Ovary (tissue), 3 donors: Measurements from ENCODE around the gene STUM.

Experiments used
- CTCF ChIP-seq, 3 donors: fragments of 450-650 bp in 2 of 3; fragments of 200-600 bp in 1 of 3; IDR thresholded peaks; one replicate each; pipeline versions ENCODE4 v1.5.1 to v1.8.0; 2016 to 2022; ENCODE audit warnings: antibody characterized with exemption in 3 of 3, mild to moderate bottlenecking in 1 of 3
- POLR2A ChIP-seq: fragments of 450-650 bp; IDR thresholded peaks from one replicate; pipeline ENCODE4 v1.6.1; 2017; ENCODE audit warnings: antibody characterized with exemption, mild to moderate bottlenecking, moderate library complexity
- donor health status: DM: no; HTN: no; CAD: no.

DNA sequence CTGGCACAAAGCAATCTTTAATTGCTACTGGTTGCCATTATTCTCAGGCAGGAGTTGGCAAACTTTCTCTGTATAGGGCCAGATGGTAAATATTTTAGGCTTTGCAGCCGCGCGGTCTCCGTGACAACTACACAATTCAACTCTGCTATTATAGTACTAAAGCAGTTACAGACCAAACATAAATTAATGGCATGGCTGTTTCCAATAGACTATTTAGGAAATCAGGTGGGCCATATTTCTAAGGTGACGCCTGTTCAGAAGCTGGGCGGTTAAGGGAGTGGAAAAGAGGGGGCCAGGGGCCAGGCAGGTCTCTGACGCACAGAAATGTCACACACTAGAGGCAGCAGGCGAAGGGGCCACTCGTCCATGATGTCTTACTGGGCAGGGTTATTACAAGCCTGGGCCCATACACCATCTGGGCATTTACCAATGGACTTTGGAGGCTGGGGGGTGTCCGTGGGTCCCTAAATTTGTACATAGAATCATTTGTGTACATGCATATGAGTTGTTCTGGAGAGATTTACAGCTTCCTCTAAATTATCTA lies 80.1 kb downstream of the STUM start:
- TF ChIP-seq POLR2A (no peak), CTCF (IDR thresholded peaks at IDR 0.05) (no peak)
